Mesothelial cell of epicardium (in vitro differentiated cells): ENCODE data around the gene KIAA0232. TPM values are rescaled to one million over a fixed set of nuclear protein-coding genes. Genes with fewer than 3 reads are reported as not detected.
A peak's percentile ranks its signal among the peaks of the same experiment; 100 is the strongest.

Experiments
- DNase-seq, 2 experiments: peaks; one replicate each; pipeline ENCODE4 v3.0.0; 2021; ENCODE audit warnings: low spot score in 2 of 2; ENCODE audit not compliant: unreplicated experiment in 2 of 2
- H3K27ac Mint-ChIP-seq: 2 replicates; pipeline ENCODE4 v1.8.0; 2021; ENCODE audit warnings: mixed read lengths
- H3K27me3 Mint-ChIP-seq: 2 replicates; pipeline ENCODE4 v1.8.0; 2021; ENCODE audit warnings: low read depth, mixed read lengths
- H3K36me3 Mint-ChIP-seq: 2 replicates; pipeline ENCODE4 v1.8.0; 2021; ENCODE audit warnings: mixed read lengths
- H3K4me1 Mint-ChIP-seq: 2 replicates; pipeline ENCODE4 v1.8.0; 2021; ENCODE audit warnings: mixed read lengths
- H3K4me3 Mint-ChIP-seq: 2 replicates; pipeline ENCODE4 v1.8.0; 2021; ENCODE audit warnings: mild to moderate bottlenecking, moderate library complexity, mixed read lengths
- H3K9me3 Mint-ChIP-seq: 2 replicates; pipeline ENCODE4 v1.8.0; 2021; ENCODE audit warnings: mixed read lengths
- total RNA-seq: library from RNA; stranded (reverse); gene quantifications from 3 replicates; pipeline ENCODE4 v1.2.1, GENCODE V29; 2021
- TF ChIP-seq, protein P1 (sequence below): fragments of 200-600 bp; sonication (generic); IDR thresholded peaks from one replicate; pipeline ENCODE4 v1.5.0; 2021; ENCODE audit warnings: antibody characterized with exemption; ENCODE audit not compliant: unreplicated experiment

Gene KIAA0232
- total RNA-seq: 36.5 to 39.6 TPM (median 37.8 TPM) in 3 replicates

GRCh38 chr4:6782147-6782845 lies at the start of gene KIAA0232:
Gene KIAA0232, plus strand, starts transcription at chr4:6782727. Its CDS starts 41,727 bp downstream, at chr4:6824454.
- Mint-ChIP-seq H3K36me3 (no peaks in the 10 kb centered on the region), H3K27me3 (no peaks in the 10 kb centered on the region), H3K4me3 (peak within 1 kb of the TSS; percentile 79), H3K9me3 (no peaks in the 10 kb centered on the region), H3K27ac (peak within 1 kb of the TSS; percentile 93), H3K4me1 (peaks cover 41% of the 10 kb centered on the region)
- TF ChIP-seq, protein P1, sequence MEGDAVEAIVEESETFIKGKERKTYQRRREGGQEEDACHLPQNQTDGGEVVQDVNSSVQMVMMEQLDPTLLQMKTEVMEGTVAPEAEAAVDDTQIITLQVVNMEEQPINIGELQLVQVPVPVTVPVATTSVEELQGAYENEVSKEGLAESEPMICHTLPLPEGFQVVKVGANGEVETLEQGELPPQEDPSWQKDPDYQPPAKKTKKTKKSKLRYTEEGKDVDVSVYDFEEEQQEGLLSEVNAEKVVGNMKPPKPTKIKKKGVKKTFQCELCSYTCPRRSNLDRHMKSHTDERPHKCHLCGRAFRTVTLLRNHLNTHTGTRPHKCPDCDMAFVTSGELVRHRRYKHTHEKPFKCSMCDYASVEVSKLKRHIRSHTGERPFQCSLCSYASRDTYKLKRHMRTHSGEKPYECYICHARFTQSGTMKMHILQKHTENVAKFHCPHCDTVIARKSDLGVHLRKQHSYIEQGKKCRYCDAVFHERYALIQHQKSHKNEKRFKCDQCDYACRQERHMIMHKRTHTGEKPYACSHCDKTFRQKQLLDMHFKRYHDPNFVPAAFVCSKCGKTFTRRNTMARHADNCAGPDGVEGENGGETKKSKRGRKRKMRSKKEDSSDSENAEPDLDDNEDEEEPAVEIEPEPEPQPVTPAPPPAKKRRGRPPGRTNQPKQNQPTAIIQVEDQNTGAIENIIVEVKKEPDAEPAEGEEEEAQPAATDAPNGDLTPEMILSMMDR: no peak
- peak; percentile 93 for DNase-seq

DNA sequence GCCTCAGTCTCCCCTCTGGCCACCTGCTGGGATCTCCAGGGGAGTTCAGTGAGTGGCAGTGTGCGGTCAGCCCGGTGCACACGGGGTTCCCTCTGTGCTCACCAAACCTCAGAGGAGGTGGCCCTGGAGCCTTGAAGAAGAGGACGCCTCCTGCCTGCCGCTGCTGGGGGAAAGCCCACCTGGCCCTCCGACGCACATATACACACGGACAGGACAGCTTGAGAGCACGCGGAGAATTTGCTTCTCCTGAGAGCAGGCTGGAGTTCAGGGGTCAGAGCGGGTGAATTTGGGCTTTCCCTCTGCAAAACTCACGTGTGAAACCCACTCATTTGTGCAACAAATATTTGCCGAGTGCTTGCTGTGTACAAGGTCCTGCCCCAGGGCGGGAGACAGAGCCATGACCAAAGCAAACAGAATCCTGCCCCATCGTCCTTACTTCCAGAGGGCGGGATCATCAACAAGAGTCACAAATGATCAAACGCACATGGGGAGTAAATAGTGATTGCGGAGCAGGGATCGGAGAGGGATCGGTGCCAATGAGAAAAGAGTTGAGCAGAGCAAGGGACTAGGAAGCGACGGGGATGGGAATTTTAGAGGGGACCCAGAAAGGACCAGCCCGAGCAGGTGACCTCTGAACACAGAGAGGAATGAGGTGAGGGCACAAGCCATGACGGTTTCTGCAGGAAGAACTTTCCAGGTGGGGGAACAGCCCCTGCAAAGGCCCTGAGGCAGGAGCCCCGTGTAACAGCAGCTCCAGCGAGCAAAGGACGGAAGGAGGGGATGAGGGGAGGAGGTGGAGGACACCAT lies 49.0 kb upstream of the KIAA0232 start:
- no peaks in the 10 kb centered on the region for H3K36me3 Mint-ChIP-seq
- no peaks in the 10 kb centered on the region for H3K9me3 Mint-ChIP-seq
- peaks cover 2% of the 10 kb centered on the region for H3K4me1 Mint-ChIP-seq
- H3K27me3 Mint-ChIP-seq: no peaks in the 10 kb centered on the region
- TF ChIP-seq, protein P1: no peak
- no peak for DNase-seq
- H3K27ac Mint-ChIP-seq: no peak overlapping the region
- H3K4me3 Mint-ChIP-seq: no peak overlapping the region

DNA sequence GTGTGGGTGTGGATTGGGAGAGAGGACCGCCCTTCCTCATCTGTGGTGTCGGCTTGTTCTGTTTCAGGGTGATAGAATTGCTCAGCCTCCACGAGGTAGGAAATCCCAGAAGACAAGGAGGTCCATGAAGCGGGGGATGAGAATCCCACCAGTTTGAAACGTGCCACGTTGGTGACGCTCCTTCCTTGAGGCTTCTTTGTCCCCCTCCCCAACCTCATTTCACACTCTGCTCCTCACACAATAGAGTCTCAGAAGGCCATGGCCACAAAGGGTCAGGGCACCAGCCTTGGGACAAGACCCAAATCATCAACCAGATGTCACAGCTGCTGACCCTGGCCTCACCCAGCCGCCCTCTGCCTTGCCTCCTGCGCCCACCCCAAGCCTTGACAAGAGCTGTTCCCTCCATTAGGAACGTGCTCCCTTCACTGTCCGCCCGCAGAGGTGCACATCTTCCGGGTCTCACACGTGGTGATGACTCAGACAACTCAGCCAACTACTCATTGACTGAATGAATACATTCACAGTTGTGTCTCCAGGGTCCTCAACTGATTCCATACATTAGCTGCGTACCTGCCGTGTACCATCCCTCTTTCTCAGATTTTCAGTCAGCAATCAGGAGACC lies 48.3 kb upstream of the KIAA0232 start:
- H3K27me3 Mint-ChIP-seq: no peaks in the 10 kb centered on the region
- H3K27ac Mint-ChIP-seq: no peak overlapping the region
- no peaks in the 10 kb centered on the region for H3K36me3 Mint-ChIP-seq
- DNase-seq: no peak
- TF ChIP-seq, protein P1: no peak
- peaks cover 2% of the 10 kb centered on the region for H3K4me1 Mint-ChIP-seq
- H3K4me3 Mint-ChIP-seq: no peak overlapping the region
- peaks cover 2% of the 10 kb centered on the region for H3K9me3 Mint-ChIP-seq

DNA sequence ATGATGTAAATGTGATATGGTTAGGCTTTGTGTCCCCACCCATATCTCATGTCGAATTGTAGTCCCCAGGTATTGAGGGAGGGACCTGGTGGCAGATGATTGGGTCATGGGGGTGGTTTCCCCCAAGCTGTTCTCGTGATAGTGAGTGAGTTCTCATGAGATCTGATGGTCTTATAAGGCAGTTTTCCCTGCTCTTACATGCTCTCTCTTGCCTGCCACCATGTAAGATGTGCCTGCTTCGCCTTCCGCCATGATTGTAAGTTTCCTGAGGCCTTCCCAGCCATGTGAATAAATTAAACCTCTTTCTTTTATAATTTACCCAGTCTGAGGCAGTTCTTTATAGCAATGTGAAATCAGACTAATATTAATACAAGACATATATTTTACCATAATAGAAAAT lies 42.6 kb upstream of the KIAA0232 start:
- TF ChIP-seq, protein P1: no peak
- no peaks in the 10 kb centered on the region for H3K36me3 Mint-ChIP-seq
- no peak overlapping the region for H3K27ac Mint-ChIP-seq
- H3K4me1 Mint-ChIP-seq: no peaks in the 10 kb centered on the region
- H3K4me3 Mint-ChIP-seq: no peak overlapping the region
- H3K9me3 Mint-ChIP-seq: peaks cover 11% of the 10 kb centered on the region
- no peaks in the 10 kb centered on the region for H3K27me3 Mint-ChIP-seq
- no peak for DNase-seq

GRCh38 chr4:6740347-6740746 lies 42.2 kb upstream of the KIAA0232 start:
- TF ChIP-seq, protein P1: no peak
- no peak for DNase-seq
- Mint-ChIP-seq H3K27me3 (no peaks in the 10 kb centered on the region), H3K36me3 (no peaks in the 10 kb centered on the region), H3K9me3 (peaks cover 11% of the 10 kb centered on the region), H3K4me1 (no peaks in the 10 kb centered on the region), H3K27ac (no peak overlapping the region), H3K4me3 (no peak overlapping the region)
